T-helper 1 cell treated with Interleukin-12 subunit alpha and Interleukin-12 subunit beta and Interleukin-4 antibody, amounts not matched to agents 30 μg/mL and 1 μg/mL, for 36 hours (primary cell): Measurements from ENCODE around the gene NDUFA11.

ENCODE experiments used
- H3K27ac Mint-ChIP-seq: one replicate; pipeline ENCODE4 v1.8.0; 2021; ENCODE audit warnings: mild to moderate bottlenecking, mixed read lengths
- H3K27me3 Mint-ChIP-seq: one replicate; pipeline ENCODE4 v1.8.0; 2021; ENCODE audit warnings: low read depth, mixed read lengths
- H3K36me3 Mint-ChIP-seq: one replicate; pipeline ENCODE4 v1.8.0; 2021; ENCODE audit warnings: low read depth, mixed read lengths
- H3K4me1 Mint-ChIP-seq: one replicate; pipeline ENCODE4 v1.8.0; 2021; ENCODE audit warnings: low read depth, mixed read lengths
- H3K4me3 Mint-ChIP-seq: one replicate; pipeline ENCODE4 v1.8.0; 2021; ENCODE audit warnings: mild to moderate bottlenecking, moderate library complexity, mixed read lengths
- H3K9me3 Mint-ChIP-seq: one replicate; pipeline ENCODE4 v1.8.0; 2021; ENCODE audit warnings: mixed read lengths

Gene NDUFA11

GRCh38 chr19:5936292-5936592 is 32.7 kb upstream of the NDUFA11 start:
- no peaks in the 10 kb centered on the region for H3K27me3 Mint-ChIP-seq

GRCh38 chr19:5935473-5936291 is 32.1 kb upstream of the NDUFA11 start:
- no peaks in the 10 kb centered on the region for H3K27me3 Mint-ChIP-seq
- no peak overlapping the region for H3K4me3 Mint-ChIP-seq
- no peak overlapping the region for H3K27ac Mint-ChIP-seq
- no peaks in the 10 kb centered on the region for H3K4me1 Mint-ChIP-seq
- H3K36me3 Mint-ChIP-seq: peaks cover 7% of the 10 kb centered on the region
- H3K9me3 Mint-ChIP-seq: no peaks in the 10 kb centered on the region

More at GRCh38 chr19:5936292-5936592, 32.7 kb upstream of the NDUFA11 start:
- no peak overlapping the region for H3K4me3 Mint-ChIP-seq
- no peaks in the 10 kb centered on the region for H3K9me3 Mint-ChIP-seq
- peaks cover 8% of the 10 kb centered on the region for H3K36me3 Mint-ChIP-seq
- no peak overlapping the region for H3K27ac Mint-ChIP-seq
- H3K4me1 Mint-ChIP-seq: no peaks in the 10 kb centered on the region

GRCh38 chr19:5934774-5935472 is 31.3 kb upstream of the NDUFA11 start:
- H3K27me3 Mint-ChIP-seq: no peaks in the 10 kb centered on the region
- H3K4me1 Mint-ChIP-seq: no peaks in the 10 kb centered on the region
- H3K4me3 Mint-ChIP-seq: no peak overlapping the region
- H3K27ac Mint-ChIP-seq: no peak overlapping the region
- no peaks in the 10 kb centered on the region for H3K9me3 Mint-ChIP-seq
- H3K36me3 Mint-ChIP-seq: peaks cover 7% of the 10 kb centered on the region

GRCh38 chr19:5934069-5934401 is 30.4 kb upstream of the NDUFA11 start:
- Mint-ChIP-seq H3K9me3 (no peaks in the 10 kb centered on the region), H3K4me3 (no peak overlapping the region), H3K27me3 (no peaks in the 10 kb centered on the region), H3K27ac (no peak overlapping the region), H3K36me3 (peaks cover 7% of the 10 kb centered on the region), H3K4me1 (no peaks in the 10 kb centered on the region)

GRCh38 chr19:5933391-5934068 is 29.9 kb upstream of the NDUFA11 start:
- Mint-ChIP-seq H3K27me3 (no peaks in the 10 kb centered on the region), H3K4me3 (no peak overlapping the region), H3K4me1 (no peaks in the 10 kb centered on the region), H3K36me3 (peaks cover 9% of the 10 kb centered on the region), H3K27ac (no peak overlapping the region), H3K9me3 (no peaks in the 10 kb centered on the region)

- no peaks in the 10 kb centered on the region for H3K9me3 Mint-ChIP-seq
- H3K27ac Mint-ChIP-seq: no peak overlapping the region
- no peaks in the 10 kb centered on the region for H3K27me3 Mint-ChIP-seq
- peaks cover 12% of the 10 kb centered on the region for H3K36me3 Mint-ChIP-seq
- no peaks in the 10 kb centered on the region for H3K4me1 Mint-ChIP-seq
- no peak overlapping the region for H3K4me3 Mint-ChIP-seq
Observed at GRCh38 chr19:5932609-5933262, 29.1 kb upstream of the NDUFA11 start.

GRCh38 chr19:5932146-5932545 is 28.6 kb upstream of the NDUFA11 start:
- Mint-ChIP-seq H3K4me1 (no peaks in the 10 kb centered on the region), H3K27ac (no peak overlapping the region), H3K27me3 (no peaks in the 10 kb centered on the region), H3K9me3 (no peaks in the 10 kb centered on the region), H3K4me3 (no peak overlapping the region), H3K36me3 (peaks cover 7% of the 10 kb centered on the region)

GRCh38 chr19:5931251-5931650 is 27.7 kb upstream of the NDUFA11 start:
- Mint-ChIP-seq H3K27me3 (no peaks in the 10 kb centered on the region), H3K4me3 (no peak overlapping the region), H3K27ac (no peak overlapping the region), H3K36me3 (peaks cover 12% of the 10 kb centered on the region), H3K9me3 (no peaks in the 10 kb centered on the region), H3K4me1 (no peaks in the 10 kb centered on the region)

GRCh38 chr19:5929625-5930024 is 26.0 kb upstream of the NDUFA11 start:
- Mint-ChIP-seq H3K4me3 (no peak overlapping the region), H3K4me1 (no peaks in the 10 kb centered on the region), H3K9me3 (no peaks in the 10 kb centered on the region), H3K27ac (peak overlapping the region; percentile 20), H3K27me3 (no peaks in the 10 kb centered on the region), H3K36me3 (peaks cover 13% of the 10 kb centered on the region)

GRCh38 chr19:5929179-5929578 is 25.6 kb upstream of the NDUFA11 start:
- H3K36me3 Mint-ChIP-seq: peaks cover 15% of the 10 kb centered on the region
- no peaks in the 10 kb centered on the region for H3K27me3 Mint-ChIP-seq
- H3K9me3 Mint-ChIP-seq: no peaks in the 10 kb centered on the region
- no peaks in the 10 kb centered on the region for H3K4me1 Mint-ChIP-seq
- H3K27ac Mint-ChIP-seq: no peak overlapping the region
- no peak overlapping the region for H3K4me3 Mint-ChIP-seq

GRCh38 chr19:5927441-5927821 is 23.8 kb upstream of the NDUFA11 start:
- Mint-ChIP-seq H3K36me3 (peaks cover 19% of the 10 kb centered on the region), H3K4me1 (no peaks in the 10 kb centered on the region), H3K9me3 (no peaks in the 10 kb centered on the region), H3K27ac (no peak overlapping the region), H3K27me3 (no peaks in the 10 kb centered on the region), H3K4me3 (no peak overlapping the region)

GRCh38 chr19:5926641-5927440 is 23.3 kb upstream of the NDUFA11 start:
- Mint-ChIP-seq H3K36me3 (peaks cover 19% of the 10 kb centered on the region), H3K4me1 (no peaks in the 10 kb centered on the region), H3K27ac (no peak overlapping the region), H3K9me3 (no peaks in the 10 kb centered on the region), H3K27me3 (no peaks in the 10 kb centered on the region), H3K4me3 (no peak overlapping the region)

GRCh38 chr19:5925830-5926427 is 22.3 kb upstream of the NDUFA11 start:
- Mint-ChIP-seq H3K4me1 (no peaks in the 10 kb centered on the region), H3K9me3 (no peaks in the 10 kb centered on the region), H3K36me3 (peaks cover 21% of the 10 kb centered on the region), H3K4me3 (no peak overlapping the region), H3K27ac (no peak overlapping the region), H3K27me3 (no peaks in the 10 kb centered on the region)

GRCh38 chr19:5923356-5923755 is 19.8 kb upstream of the NDUFA11 start:
- Mint-ChIP-seq H3K27me3 (no peaks in the 10 kb centered on the region), H3K4me1 (no peaks in the 10 kb centered on the region), H3K36me3 (peaks cover 19% of the 10 kb centered on the region), H3K4me3 (no peak overlapping the region), H3K27ac (no peak overlapping the region), H3K9me3 (no peaks in the 10 kb centered on the region)
